A549 (cell line): ENCODE measurements around the gene NPY2R. TPM values are rescaled to one million over a fixed set of nuclear protein-coding genes. Genes with fewer than 3 reads are reported as not detected.

Source experiments
- ATAC-seq, 2 experiments: fragments of 200-7000 bp in 1 of 2; fragments of >200 bp in 1 of 2; cut with Nextera tagmentation in 1 of 2; cut with Tn5 transposase in 1 of 2; 3 replicates each; pipeline versions ENCODE4 v1.8.0 to v1.9.1; 2018 to 2020; ENCODE audit warnings: mild to moderate bottlenecking in 1 of 2, moderate library complexity in 1 of 2
- CTCF ChIA-PET: fragments of 300-600 bp; sonication (Branson Sonifier 250); formaldehyde crosslinking; extraction: SDS; loops from one replicate; lab custom pipeline; 2021; ENCODE audit warnings: antibody characterized with exemption, inconsistent platforms; lab: Yijun Ruan, JAX
- POLR2A ChIA-PET: fragments of 350-600 bp; formaldehyde crosslinking; extraction: SDS; loops from one replicate; lab custom pipeline; 2021; ENCODE audit warnings: antibody characterized with exemption, inconsistent platforms; lab: Yijun Ruan, JAX
- DNase-seq, 2 experiments: peaks; one replicate each; pipeline versions ENCODE4 v3.0.0 to v3.0.0-alpha.2; 2011 to 2016; ENCODE audit warnings: low read depth in 1 of 2, low spot score in 1 of 2
- FAIRE-seq: peaks from 2 replicates; lab custom pipeline; 2011; peaks lifted over from hg19 to GRCh38; lab: Jason Lieb, UNC
- H3K27ac ChIP-seq, 2 experiments: fragments of >200 bp; sonication (Bioruptor Twin); formaldehyde crosslinking; 3 replicates each; pipeline ENCODE4 v1.5.1; 2016 to 2017
- H3K4me1 ChIP-seq: fragments of >200 bp; sonication (Bioruptor Twin); formaldehyde crosslinking; 3 replicates; pipeline ENCODE4 v1.6.1; 2016
- H3K4me2 ChIP-seq: fragments of >200 bp; sonication (Bioruptor Twin); formaldehyde crosslinking; 3 replicates; pipeline ENCODE4 v1.6.1; 2016
- H3K4me3 ChIP-seq: fragments of >200 bp; sonication (Bioruptor Twin); formaldehyde crosslinking; 3 replicates; pipeline ENCODE4 v1.5.1; 2016
- H3K9me3 ChIP-seq: fragments of >200 bp; sonication (Bioruptor Twin); formaldehyde crosslinking; 3 replicates; pipeline ENCODE4 v1.6.1; 2016
- BHLHE40 ChIP-seq: IDR thresholded peaks from 2 replicates; pipeline ENCODE4 v1.6.1; 2012; ENCODE audit warnings: low read depth, low read length, inconsistent platforms
- CEBPB ChIP-seq, 2 experiments: fragments of >200 bp in 1 of 2; sonication (Bioruptor Twin) in 1 of 2; formaldehyde crosslinking in 1 of 2; IDR thresholded peaks; 2 replicates each; pipeline ENCODE4 v1.6.1; 2012 to 2016
- CHD2 ChIP-seq: fragments of 150-350 bp; IDR thresholded peaks from 2 replicates; pipeline ENCODE4 v1.6.1; 2014; ENCODE audit warnings: low read length; ENCODE audit not compliant: partially characterized antibody
- CHD4 ChIP-seq: fragments of 200-600 bp; sonication (generic); IDR thresholded peaks from 2 replicates; pipeline ENCODE4 v1.6.1; 2016; ENCODE audit warnings: antibody characterized with exemption, mild to moderate bottlenecking, borderline replicate concordance
- E2F6 ChIP-seq: IDR thresholded peaks from 2 replicates; pipeline ENCODE4 v1.6.1; 2012; ENCODE audit warnings: low read depth, borderline replicate concordance
- EHF ChIP-seq: fragments of 250-450 bp; sonication (Bioruptor Pico); IDR thresholded peaks from 2 replicates; pipeline ENCODE4 v1.5.0; 2020; ENCODE audit warnings: mild to moderate bottlenecking
- ELK1 ChIP-seq: fragments of 150-350 bp; IDR thresholded peaks from 2 replicates; pipeline ENCODE4 v1.6.1; 2014; ENCODE audit warnings: low read depth, mild to moderate bottlenecking, low read length
- ESRRA ChIP-seq: fragments of 150-350 bp; IDR thresholded peaks from 2 replicates; pipeline ENCODE4 v1.6.1; 2014; ENCODE audit warnings: mild to moderate bottlenecking, low read length, borderline replicate concordance
- FOSB ChIP-seq: fragments of 250-450 bp; sonication (Bioruptor Pico); IDR thresholded peaks from 2 replicates; pipeline ENCODE4 v1.5.0; 2020; ENCODE audit warnings: mild to moderate bottlenecking, moderate library complexity
- FOSL2 ChIP-seq, 2 experiments: fragments of 450-650 bp in 1 of 2; fragments of >200 bp in 1 of 2; sonication (Bioruptor Twin) in 1 of 2; formaldehyde crosslinking; IDR thresholded peaks; 2 replicates each; pipeline versions ENCODE4 v1.5.0 to v1.6.1; 2016 to 2020; ENCODE audit warnings: mild to moderate bottlenecking in 1 of 2, moderate library complexity in 1 of 2
- HDAC2 ChIP-seq: fragments of 200-600 bp; sonication (generic); IDR thresholded peaks from 2 replicates; pipeline ENCODE4 v1.6.1; 2016
- HES2 ChIP-seq: fragments of >200 bp; sonication (Bioruptor Twin); formaldehyde crosslinking; IDR thresholded peaks from 2 replicates; pipeline ENCODE4 v1.6.1; 2016
- HMGXB4 ChIP-seq: fragments of 250-450 bp; sonication (Bioruptor Pico); IDR thresholded peaks from 2 replicates; pipeline ENCODE4 v1.5.0; 2021; ENCODE audit warnings: mild to moderate bottlenecking, moderate library complexity, borderline replicate concordance
- HOXA7 ChIP-seq: fragments of 250-450 bp; sonication (Bioruptor Pico); IDR thresholded peaks from 2 replicates; pipeline ENCODE4 v1.5.0; 2020; ENCODE audit warnings: mild to moderate bottlenecking, moderate library complexity
- HOXB13 ChIP-seq: fragments of 250-450 bp; sonication (Bioruptor Pico); IDR thresholded peaks from 2 replicates; pipeline ENCODE4 v1.5.0; 2020; ENCODE audit warnings: low read depth, mild to moderate bottlenecking, moderate library complexity
- HOXB5 ChIP-seq: fragments of 250-450 bp; sonication (Bioruptor Pico); IDR thresholded peaks from 2 replicates; pipeline ENCODE4 v1.5.0; 2020; ENCODE audit warnings: mild to moderate bottlenecking, moderate library complexity
- JUNB ChIP-seq: fragments of >200 bp; sonication (Bioruptor Twin); formaldehyde crosslinking; IDR thresholded peaks from 2 replicates; pipeline ENCODE4 v1.6.1; 2016
- KDM1A ChIP-seq: fragments of 200-600 bp; sonication (generic); IDR thresholded peaks from 2 replicates; pipeline ENCODE4 v1.6.1; 2016; ENCODE audit warnings: low read depth, mild to moderate bottlenecking
- MAFK ChIP-seq: fragments of 450-650 bp; IDR thresholded peaks from 2 replicates; pipeline ENCODE4 v1.6.1; 2014; ENCODE audit not compliant: partially characterized antibody
- MYC ChIP-seq: IDR thresholded peaks from 2 replicates; pipeline ENCODE4 v1.6.1; 2012; ENCODE audit warnings: mild to moderate bottlenecking, inconsistent platforms, low read length, improper control_type of control experiment, borderline replicate concordance
- NFE2L2 ChIP-seq: fragments of 150-350 bp; conservative IDR thresholded peaks from 2 replicates; pipeline ENCODE4 v1.6.1; 2014; ENCODE audit warnings: low read length
- PBX3 ChIP-seq: IDR thresholded peaks from 2 replicates; pipeline ENCODE4 v1.6.1; 2012
- PHF8 ChIP-seq: fragments of 200-600 bp; sonication (generic); IDR thresholded peaks from 2 replicates; pipeline ENCODE4 v1.6.1; 2016; ENCODE audit warnings: low read depth, mild to moderate bottlenecking, antibody characterized with exemption, moderate library complexity, borderline replicate concordance
- POLR2A ChIP-seq: IDR thresholded peaks from 2 replicates; pipeline ENCODE4 v1.6.1; 2012; ENCODE audit warnings: mild to moderate bottlenecking, low read length
- POLR2AphosphoS2 ChIP-seq: conservative IDR thresholded peaks from 2 replicates; pipeline ENCODE4 v1.6.1; 2012; ENCODE audit warnings: low read length, improper control_type of control experiment, inconsistent platforms
- RAD21 ChIP-seq, 2 experiments: fragments of >200 bp in 1 of 2; sonication (Bioruptor Twin) in 1 of 2; formaldehyde crosslinking in 1 of 2; IDR thresholded peaks in 1 of 2; conservative IDR thresholded peaks in 1 of 2; 2 replicates in 1 of 2; 3 replicates in 1 of 2; pipeline ENCODE4 v1.6.1; 2012 to 2018; ENCODE audit warnings: inconsistent platforms in 1 of 2
- RARB ChIP-seq: fragments of 250-450 bp; sonication (Bioruptor Pico); IDR thresholded peaks from 2 replicates; pipeline ENCODE4 v1.8.0; 2021; ENCODE audit warnings: mild to moderate bottlenecking, moderate library complexity
- RCOR1 ChIP-seq: fragments of 150-350 bp; IDR thresholded peaks from 2 replicates; pipeline ENCODE4 v1.6.1; 2014; ENCODE audit warnings: antibody characterized with exemption, low read length, low read depth
- RFX5 ChIP-seq: fragments of 450-650 bp; IDR thresholded peaks from 2 replicates; pipeline ENCODE4 v1.7.1; 2014; ENCODE audit warnings: antibody characterized with exemption, mild to moderate bottlenecking, moderate library complexity
- SMC3 ChIP-seq: fragments of >200 bp; sonication (Bioruptor Twin); formaldehyde crosslinking; IDR thresholded peaks from 3 replicates; pipeline ENCODE4 v1.6.1; 2018; ENCODE audit warnings: inconsistent platforms
- USF2 ChIP-seq: fragments of 450-650 bp; IDR thresholded peaks from 2 replicates; pipeline ENCODE4 v1.6.1; 2014; ENCODE audit warnings: antibody characterized with exemption
- ZC3H11A ChIP-seq: fragments of 450-650 bp; IDR thresholded peaks from 2 replicates; pipeline ENCODE4 v1.6.1; 2014; ENCODE audit warnings: antibody characterized with exemption, mild to moderate bottlenecking
- ZNF302 ChIP-seq: fragments of 250-450 bp; sonication (Bioruptor Pico); IDR thresholded peaks from 2 replicates; pipeline ENCODE4 v1.9.0; 2021; ENCODE audit warnings: inconsistent platforms, mild to moderate bottlenecking, moderate library complexity
- WGBS: methylation state at CpG from one replicate; pipeline ENCODE4 v1.1.6; 2017; ENCODE audit errors: missing lambda C conversion rate; 5-methylcytosine and 5-hydroxymethylcytosine counted together
- polyA plus RNA-seq, 4 experiments: library from polyadenylated mRNA; depleted of rRNA in 3 of 4; stranded (reverse); fragments of >200 nt; fragmentation: RNase III in 1 of 4; extraction: RNeasy Plus Mini Kit Qiagen cat#74134 plus additional on column Dnase treatment in 1 of 4; gene quantifications; 2 replicates in 3 of 4; 3 replicates in 1 of 4; pipeline ENCODE4 v1.2.3, GENCODE V29; 2011 to 2017

Gene NPY2R
- polyA plus RNA-seq, 2 of the 4 experiments (the other 2 are of a cell fraction) = 0.05 to 0.26 TPM

GRCh38 chr4:155186972-155187371, 21.5 kb upstream of the NPY2R start (continued):
- TF ChIP-seq CHD4 = no peak
- TF ChIP-seq KDM1A = no peak
- no peak for TF ChIP-seq BHLHE40
- TF ChIP-seq CEBPB (IDR thresholded peaks at IDR 0.05) = no peak
- TF ChIP-seq RFX5 = no peak
- no peak for TF ChIP-seq HOXB5 (CRISPR knock-in tag)
- no peak for TF ChIP-seq HOXB13 (CRISPR knock-in tag)
- TF ChIP-seq EHF (CRISPR knock-in tag) = no peak

- Histone ChIP-seq H3K9me3 (no peaks in the 10 kb centered on the region), H3K27ac (no peak overlapping the region), H3K4me1 (no peaks in the 10 kb centered on the region), H3K4me3 (no peak overlapping the region), H3K4me2 (no peak overlapping the region)
- TF ChIP-seq HDAC2 = no peak
- TF ChIP-seq SMC3 = no peak
- TF ChIP-seq HOXB5 (CRISPR knock-in tag) = no peak
- no peak for TF ChIP-seq CHD2
- TF ChIP-seq USF2 = no peak
- TF ChIP-seq ZNF302 (CRISPR knock-in tag) = no peak
- TF ChIP-seq MYC = no peak
- TF ChIP-seq HES2 = no peak
- no peak for TF ChIP-seq PBX3
- TF ChIP-seq MAFK = no peak
- no peak for TF ChIP-seq ZC3H11A
- TF ChIP-seq POLR2AphosphoS2 = no peak
- TF ChIP-seq JUNB = no peak
- TF ChIP-seq ESRRA = no peak
- no peak for TF ChIP-seq RCOR1
- TF ChIP-seq EHF (CRISPR knock-in tag) = no peak
- ChIA-PET POLR2A (no interaction called here), CTCF (no interaction called here)
- DNase-seq (no peak), FAIRE-seq (no peak), ATAC-seq (no peak)
- 29% methylated on average over 1 of the region's 1 CpG for WGBS
Measured at GRCh38 chr4:155187989-155188388, 20.4 kb upstream of the NPY2R start.

- H3K27ac ChIP-seq = no peak overlapping the region
- H3K4me1 ChIP-seq = no peaks in the 10 kb centered on the region
- CTCF ChIA-PET = no interaction called here
- DNase-seq (no peak), FAIRE-seq (no peak), ATAC-seq (no peak)
- POLR2A ChIA-PET = no interaction called here
- H3K4me2 ChIP-seq = no peak overlapping the region
- no peak overlapping the region for H3K4me3 ChIP-seq
- no peaks in the 10 kb centered on the region for H3K9me3 ChIP-seq
- TF ChIP-seq KDM1A (no peak), POLR2A (no peak), POLR2AphosphoS2 (no peak), JUNB (no peak), FOSB (CRISPR knock-in tag) (no peak), RAD21 (conservative IDR thresholded peaks at IDR 0.05 in 1 of 2, IDR thresholded peaks at IDR 0.05 in 1 of 2) (no peak), ELK1 (no peak), FOSL2 (IDR thresholded peaks at IDR 0.05) (no peak), FOSL2 (CRISPR knock-in tag; IDR thresholded peaks at IDR 0.05) (no peak), RARB (no peak), PHF8 (no peak), HMGXB4 (CRISPR knock-in tag) (no peak), HOXA7 (no peak), NFE2L2 (no peak), E2F6 (no peak)
Measured at GRCh38 chr4:155190099-155190498, 18.3 kb upstream of the NPY2R start.
